Neural cell (in vitro differentiated cells): ENCODE data around the gene CLNK. TPM values are rescaled to one million over a fixed set of nuclear protein-coding genes. Genes with fewer than 3 reads are reported as not detected.

ENCODE experiments used
- H2AFZ ChIP-seq: fragments of 200-600, 300-800 bp; sonication (generic), shearing (Covaris generic); 2 replicates; pipeline ENCODE4 v1.6.0; 2014; ENCODE audit warnings: low read depth, mild to moderate bottlenecking, antibody characterized with exemption, low read length, moderate library complexity
- H3F3A ChIP-seq: fragments of 200-600 bp; shearing (Covaris generic); 2 replicates; pipeline ENCODE4 v1.6.1; 2016; ENCODE audit warnings: mild to moderate bottlenecking, moderate library complexity, mixed read lengths, antibody characterized with exemption, low read length; ENCODE audit not compliant: insufficient read depth, poor library complexity, severe bottlenecking
- H3K27ac ChIP-seq: fragments of 200-600, 300-800 bp; sonication (generic), shearing (Covaris generic); 2 replicates; pipeline ENCODE4 v1.5.1; 2014; ENCODE audit warnings: mild to moderate bottlenecking, low read length, moderate library complexity
- H3K27me3 ChIP-seq: fragments of 300-800, 200-600 bp; sonication (generic), shearing (Covaris generic); 2 replicates; pipeline ENCODE4 v1.6.0; 2014; ENCODE audit warnings: mild to moderate bottlenecking, low read depth, low read length, moderate library complexity; ENCODE audit not compliant: insufficient read depth
- H3K36me3 ChIP-seq: fragments of 300-800, 200-600 bp; sonication (generic), shearing (Covaris generic); 2 replicates; pipeline ENCODE4 v1.5.1; 2014; ENCODE audit warnings: mild to moderate bottlenecking, antibody characterized with exemption, low read length, moderate library complexity; ENCODE audit not compliant: insufficient read depth
- H3K4me2 ChIP-seq: fragments of 300-800, 200-600 bp; sonication (generic), shearing (Covaris generic); 2 replicates; pipeline ENCODE4 v1.6.0; 2014; ENCODE audit warnings: mild to moderate bottlenecking, low read length
- H3K4me3 ChIP-seq: fragments of 300-800, 200-600 bp; sonication (generic), shearing (Covaris generic); 2 replicates; pipeline ENCODE4 v1.5.1; 2014; ENCODE audit warnings: mild to moderate bottlenecking, low read length, moderate library complexity
- H3K79me2 ChIP-seq: fragments of 200-600 bp; shearing (Covaris generic); replicated peaks from 2 replicates; pipeline ENCODE4 v1.6.0; 2014; ENCODE audit warnings: mild to moderate bottlenecking, low read length, moderate library complexity; ENCODE audit not compliant: insufficient read depth
- H3K9ac ChIP-seq: fragments of 300-800, 200-600 bp; sonication (generic), shearing (Covaris generic); 2 replicates; pipeline ENCODE4 v1.6.1; 2016; ENCODE audit warnings: mild to moderate bottlenecking, low read length, mixed read lengths
- H3K9me2 ChIP-seq: fragments of 200-600 bp; shearing (Covaris generic); 2 replicates; pipeline ENCODE4 v1.6.1; 2016; ENCODE audit warnings: mild to moderate bottlenecking, low read length, mixed read lengths; ENCODE audit not compliant: insufficient read depth
- H3K9me3 ChIP-seq: fragments of 200-600, 300-800 bp; sonication (generic), shearing (Covaris generic); 2 replicates; pipeline ENCODE4 v1.6.1; 2016; ENCODE audit warnings: mild to moderate bottlenecking, mixed run types, low read length, moderate library complexity, mixed read lengths
- H4K20me1 ChIP-seq: fragments of 200-600 bp; shearing (Covaris generic); 2 replicates; pipeline ENCODE4 v1.6.1; 2016; ENCODE audit warnings: mild to moderate bottlenecking, mixed run types; ENCODE audit not compliant: insufficient read depth
- CTCF ChIP-seq: fragments of 450-650 bp; IDR thresholded peaks from 2 replicates; pipeline ENCODE4 v1.5.1; 2014; ENCODE audit warnings: antibody characterized with exemption, mild to moderate bottlenecking, moderate library complexity; ENCODE audit not compliant: poor library complexity, severe bottlenecking
- EP300 ChIP-seq: fragments of 450-650 bp; conservative IDR thresholded peaks from 2 replicates; pipeline ENCODE4 v1.6.1; 2014; ENCODE audit warnings: antibody characterized with exemption, mild to moderate bottlenecking, moderate library complexity; ENCODE audit not compliant: poor library complexity, severe bottlenecking
- EZH2 ChIP-seq: fragments of 200-600, 300-800 bp; shearing (Covaris generic), sonication (generic); IDR thresholded peaks from 2 replicates; pipeline ENCODE4 v1.6.1; 2014; ENCODE audit warnings: antibody characterized with exemption, low read length, borderline replicate concordance, mild to moderate bottlenecking; ENCODE audit not compliant: insufficient read depth, poor library complexity, severe bottlenecking
- MXI1 ChIP-seq: fragments of 450-650 bp; conservative IDR thresholded peaks from 2 replicates; pipeline ENCODE4 v1.6.1; 2014; ENCODE audit warnings: antibody characterized with exemption, mild to moderate bottlenecking; ENCODE audit not compliant: poor library complexity, severe bottlenecking
- POLR2AphosphoS5 ChIP-seq: IDR thresholded peaks from 2 replicates; pipeline ENCODE4 v1.6.1; 2012
- RAD21 ChIP-seq: fragments of 450-650 bp; conservative IDR thresholded peaks from 2 replicates; pipeline ENCODE4 v1.6.1; 2014; ENCODE audit warnings: antibody characterized with exemption, mild to moderate bottlenecking, moderate library complexity
- REST ChIP-seq: IDR thresholded peaks from 2 replicates; pipeline ENCODE4 v1.6.1; 2012; ENCODE audit warnings: borderline replicate concordance
- SMC3 ChIP-seq: fragments of 450-650 bp; conservative IDR thresholded peaks from 2 replicates; pipeline ENCODE4 v1.6.1; 2014; ENCODE audit warnings: antibody characterized with exemption, mild to moderate bottlenecking, moderate library complexity; ENCODE audit not compliant: poor library complexity
- TAF1 ChIP-seq: IDR thresholded peaks from 2 replicates; pipeline ENCODE4 v1.6.1; 2012; ENCODE audit warnings: low read depth
- polyA plus RNA-seq: library from polyadenylated mRNA; depleted of rRNA; stranded (reverse); fragments of >200 nt; gene quantifications from 2 replicates; pipeline ENCODE4 v1.2.3, GENCODE V29; 2014

CLNK gene
- polyA plus RNA-seq, 1 donor from 2014 or later = not detected

DNA sequence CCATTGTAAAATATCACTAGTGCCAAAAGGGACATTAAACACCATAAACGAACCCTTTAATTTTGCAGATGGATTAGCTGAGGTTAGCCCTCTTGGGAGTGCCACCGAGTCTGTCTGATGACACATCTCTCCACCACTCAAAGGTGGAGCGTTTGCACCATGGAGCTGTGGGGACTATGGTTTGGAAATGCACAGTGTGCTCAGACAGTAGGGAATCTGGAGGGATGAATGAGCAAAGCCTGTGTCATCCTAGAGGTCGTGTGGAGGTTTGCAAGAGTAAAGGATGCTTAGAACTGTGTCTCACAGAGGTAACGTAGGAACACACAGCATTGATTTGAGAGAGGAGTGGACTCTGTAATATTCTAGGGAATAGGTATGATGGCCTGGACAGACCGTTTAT lies 93.7 kb downstream of the CLNK start:
- H3K27me3 ChIP-seq = no peaks in the 10 kb centered on the region
- no peak overlapping the region for H3K9ac ChIP-seq
- H3F3A ChIP-seq = no peaks in the 10 kb centered on the region
- TF ChIP-seq EP300 (no peak), POLR2AphosphoS5 (no peak), CTCF (no peak), TAF1 (no peak), RAD21 (no peak)
- H3K9me2 ChIP-seq = no peaks in the 10 kb centered on the region
- H2AFZ ChIP-seq = no peak overlapping the region
- no peaks in the 10 kb centered on the region for H3K36me3 ChIP-seq
- H3K27ac ChIP-seq = no peak overlapping the region
- H3K4me3 ChIP-seq = no peak overlapping the region
- no peak overlapping the region for H3K4me2 ChIP-seq
- H3K9me3 ChIP-seq = no peaks in the 10 kb centered on the region
- no peaks in the 10 kb centered on the region for H4K20me1 ChIP-seq
- H3K79me2 ChIP-seq = no peaks in the 10 kb centered on the region

DNA sequence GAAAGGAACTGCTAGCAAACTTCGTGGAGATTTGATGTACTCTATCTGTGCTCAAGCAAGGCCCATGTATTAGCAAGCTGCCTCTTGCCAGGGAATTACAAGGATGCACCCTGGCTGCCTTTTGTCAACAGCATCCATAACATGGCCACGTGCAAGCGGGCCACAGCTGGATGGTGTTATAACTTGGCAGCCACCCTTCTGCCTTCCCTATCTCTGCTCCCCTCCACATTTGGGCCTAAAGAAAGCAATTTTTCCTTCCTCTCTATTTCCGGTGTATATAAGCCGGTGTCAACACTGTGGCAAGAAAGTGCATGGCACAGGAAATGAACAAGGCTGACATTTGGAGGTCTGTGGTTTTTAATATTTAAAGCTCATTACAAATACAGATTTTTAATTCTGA lies 94.8 kb downstream of the CLNK start:
- Histone ChIP-seq H3K9ac (no peak overlapping the region), H3K36me3 (no peaks in the 10 kb centered on the region), H4K20me1 (no peaks in the 10 kb centered on the region), H3K4me3 (no peak overlapping the region), H3K27me3 (no peaks in the 10 kb centered on the region), H3K27ac (no peak overlapping the region), H3K9me2 (no peaks in the 10 kb centered on the region), H3F3A (no peaks in the 10 kb centered on the region), H3K79me2 (no peaks in the 10 kb centered on the region), H3K4me2 (no peak overlapping the region), H3K9me3 (no peaks in the 10 kb centered on the region), H2AFZ (no peak overlapping the region)
- TF ChIP-seq REST = no peak
- no peak for TF ChIP-seq EZH2
- no peak for TF ChIP-seq EP300
- no peak for TF ChIP-seq TAF1
- no peak for TF ChIP-seq SMC3
- no peak for TF ChIP-seq CTCF
- TF ChIP-seq RAD21 = no peak
- no peak for TF ChIP-seq POLR2AphosphoS5
- TF ChIP-seq MXI1 = no peak
